OCI-M2 (cell line): ENCODE measurements around the gene DGCR2.
"Not testable (repeated sequence)": the region's sequence is repeated elsewhere in the genome, so short reads cannot be mapped to it uniquely, and the experiment has no call there.

Source experiments
- DNase-seq: peaks from one replicate; lab custom pipeline; 2025; ENCODE audit not compliant: unreplicated experiment; lab: John Stamatoyannopoulos, UW

Gene DGCR2

GRCh38 chr22:19084586-19084985 is 37.6 kb downstream of the DGCR2 start:
- not testable (repeated sequence) for DNase-seq

- DNase-seq: not testable (repeated sequence)
These were observed 38.1 kb downstream of the DGCR2 start for GRCh38 chr22:19084126-19084525.

DNA sequence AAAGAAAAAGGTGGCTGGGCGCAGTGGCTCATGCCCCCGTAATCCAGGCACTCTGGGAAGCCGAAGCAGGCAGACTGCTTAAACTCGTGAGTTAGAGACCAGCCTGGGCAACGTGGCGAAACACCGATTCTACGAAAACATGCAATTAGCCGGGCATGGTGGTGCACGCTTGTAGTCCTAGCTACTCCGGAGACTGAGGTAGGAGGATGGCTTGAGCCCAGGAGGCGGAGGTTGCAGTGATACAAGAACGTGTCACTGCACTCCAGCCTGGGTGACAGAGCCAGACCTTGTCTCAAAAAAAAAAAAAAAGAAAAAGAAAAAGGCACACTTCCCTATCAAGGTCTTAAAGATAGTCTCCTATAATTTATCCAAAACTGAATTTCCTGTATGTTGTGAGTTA is 39.4 kb downstream of the DGCR2 start:
- DNase-seq: no peak

GRCh38 chr22:19082101-19082500 is 40.1 kb downstream of the DGCR2 start:
- no peak for DNase-seq

DNA sequence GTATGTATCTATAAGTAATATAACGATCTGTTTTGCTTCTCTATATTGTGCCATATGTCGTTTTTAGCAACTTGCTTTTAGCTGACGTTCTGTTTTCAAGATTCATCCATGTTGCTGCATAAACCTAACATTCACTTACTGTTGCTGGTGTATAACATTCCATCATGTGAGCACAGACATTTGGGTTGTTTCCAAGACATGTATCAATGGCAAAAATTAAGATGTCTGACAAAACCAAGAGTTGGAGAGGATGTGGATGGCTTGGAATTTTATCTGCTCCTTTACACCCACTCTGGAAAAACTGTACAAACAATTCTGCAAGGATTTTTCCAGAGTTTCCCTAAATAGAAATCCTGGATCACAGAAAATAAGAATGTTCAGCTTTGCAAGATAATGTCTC is 40.9 kb downstream of the DGCR2 start:
- no peak for DNase-seq

- DNase-seq: no peak
These were observed 41.4 kb downstream of the DGCR2 start for GRCh38 chr22:19080853-19081252.

DNA sequence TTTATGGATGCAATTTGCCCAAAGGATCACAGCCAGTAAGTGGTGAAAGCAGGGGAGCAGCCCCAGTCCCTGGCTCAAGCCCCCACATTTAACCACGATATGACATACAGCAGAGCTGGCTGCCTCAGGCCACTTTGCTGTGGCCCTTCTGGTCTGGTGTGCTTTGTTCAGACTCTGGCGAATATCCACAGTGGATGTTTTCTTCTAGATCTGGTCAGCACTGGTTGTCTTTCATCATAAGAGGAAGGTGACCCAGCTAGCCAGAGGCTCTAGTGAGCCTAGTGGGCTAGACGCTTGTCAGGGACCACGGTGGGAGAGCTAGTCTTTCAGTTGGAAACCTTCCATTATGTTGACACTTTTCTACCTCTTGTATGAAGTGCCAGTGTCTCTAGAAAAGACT is 42.5 kb downstream of the DGCR2 start:
- DNase-seq: no peak

DNA sequence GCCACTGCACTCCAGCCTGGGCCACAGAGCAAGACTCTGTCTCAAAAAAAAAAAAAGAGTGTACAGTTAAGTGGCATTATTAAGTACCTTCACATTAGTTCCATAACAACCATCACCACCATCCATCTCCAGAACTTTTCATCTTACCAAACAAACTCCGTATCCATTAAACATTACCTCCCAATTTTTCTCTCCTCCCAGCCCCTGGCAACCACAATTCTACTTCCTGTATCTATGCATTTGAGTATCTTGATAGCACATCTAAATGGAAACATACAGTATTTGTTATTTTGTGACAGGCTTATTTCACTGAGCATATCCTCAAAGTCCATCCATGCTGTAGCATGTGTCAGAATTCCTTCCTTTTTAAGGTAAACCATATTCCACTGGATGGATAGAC is 46.8 kb downstream of the DGCR2 start:
- no peak for DNase-seq

- not testable (repeated sequence) for DNase-seq
These were observed 49.4 kb downstream of the DGCR2 start for GRCh38 chr22:19072853-19073252.

GRCh38 chr22:19070397-19071169 is 51.6 kb downstream of the DGCR2 start:
- no peak for DNase-seq

DNA sequence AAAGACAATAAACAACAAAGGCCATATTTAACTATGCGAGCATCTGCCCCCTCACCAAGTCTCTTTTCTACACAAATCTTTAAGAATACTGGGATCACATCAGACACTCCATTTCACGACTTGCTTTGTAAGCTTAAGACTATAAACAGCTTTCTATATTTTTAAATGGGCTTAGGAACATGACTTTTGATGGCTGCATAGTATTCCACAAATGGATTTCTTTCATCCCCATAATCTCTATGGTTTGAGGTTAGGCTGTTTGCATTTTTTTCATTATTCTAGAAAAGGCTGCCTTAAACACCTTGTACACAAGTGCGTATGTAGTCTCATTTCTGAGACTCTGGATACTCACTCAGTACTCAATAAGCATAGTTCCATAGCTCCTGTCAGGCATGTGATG is 52.8 kb downstream of the DGCR2 start:
- DNase-seq: no peak

DNA sequence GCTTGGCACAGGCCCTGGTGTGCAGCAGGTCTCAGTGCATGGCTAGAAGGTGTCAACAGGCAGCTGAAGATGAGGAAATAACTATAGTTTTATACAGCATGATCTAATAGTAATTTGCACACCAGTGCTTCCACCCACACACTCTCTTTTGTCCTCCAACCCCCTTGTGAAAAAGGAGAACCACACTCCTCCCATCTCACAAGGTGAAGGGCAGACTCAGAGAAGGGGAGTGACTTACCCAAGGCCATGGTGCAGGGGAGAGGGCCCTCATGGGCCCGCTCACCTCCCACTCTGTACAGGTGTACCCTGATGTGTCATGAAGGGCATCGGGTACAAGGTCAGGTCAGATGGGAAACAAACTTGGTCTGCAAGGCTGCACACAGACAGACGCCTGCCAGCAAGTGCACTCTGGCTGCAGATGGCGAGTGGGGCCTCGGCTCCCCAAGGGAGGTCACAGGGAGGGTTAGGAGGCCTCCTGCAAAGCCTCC is 53.4 kb downstream of the DGCR2 start:
- DNase-seq: no peak

DNA sequence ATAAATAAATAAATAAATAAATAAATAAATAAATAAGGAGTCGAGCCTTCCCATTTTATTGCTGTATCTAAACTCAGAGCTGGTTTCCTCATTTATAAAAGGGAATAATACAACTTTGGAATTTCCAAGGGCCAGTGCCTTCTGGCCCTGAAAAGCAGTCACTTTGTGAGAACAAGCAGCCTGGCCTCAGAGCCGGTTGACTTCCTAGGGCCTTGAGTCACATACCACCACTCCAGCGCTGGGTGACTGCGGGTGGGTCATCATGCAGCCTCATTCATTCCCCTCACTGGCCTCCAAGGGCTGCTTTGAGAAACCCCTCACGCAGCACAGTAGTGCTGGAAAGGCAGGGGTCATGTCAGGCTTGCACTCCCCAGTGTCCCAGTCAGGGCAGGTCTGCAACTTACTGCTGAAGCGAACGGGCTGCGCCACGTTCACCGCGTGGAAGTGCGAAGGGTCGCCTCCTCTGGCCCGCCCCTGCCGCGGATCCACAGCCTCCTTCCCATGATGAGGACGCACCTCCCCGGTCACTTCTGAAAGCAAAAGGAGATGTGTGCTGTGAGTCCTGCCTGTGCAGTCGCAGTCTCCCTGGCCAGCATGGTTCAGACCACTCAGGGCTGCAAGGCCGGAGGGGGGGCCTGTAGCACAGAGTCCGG is 54.4 kb downstream of the DGCR2 start:
- no peak for DNase-seq

DNA sequence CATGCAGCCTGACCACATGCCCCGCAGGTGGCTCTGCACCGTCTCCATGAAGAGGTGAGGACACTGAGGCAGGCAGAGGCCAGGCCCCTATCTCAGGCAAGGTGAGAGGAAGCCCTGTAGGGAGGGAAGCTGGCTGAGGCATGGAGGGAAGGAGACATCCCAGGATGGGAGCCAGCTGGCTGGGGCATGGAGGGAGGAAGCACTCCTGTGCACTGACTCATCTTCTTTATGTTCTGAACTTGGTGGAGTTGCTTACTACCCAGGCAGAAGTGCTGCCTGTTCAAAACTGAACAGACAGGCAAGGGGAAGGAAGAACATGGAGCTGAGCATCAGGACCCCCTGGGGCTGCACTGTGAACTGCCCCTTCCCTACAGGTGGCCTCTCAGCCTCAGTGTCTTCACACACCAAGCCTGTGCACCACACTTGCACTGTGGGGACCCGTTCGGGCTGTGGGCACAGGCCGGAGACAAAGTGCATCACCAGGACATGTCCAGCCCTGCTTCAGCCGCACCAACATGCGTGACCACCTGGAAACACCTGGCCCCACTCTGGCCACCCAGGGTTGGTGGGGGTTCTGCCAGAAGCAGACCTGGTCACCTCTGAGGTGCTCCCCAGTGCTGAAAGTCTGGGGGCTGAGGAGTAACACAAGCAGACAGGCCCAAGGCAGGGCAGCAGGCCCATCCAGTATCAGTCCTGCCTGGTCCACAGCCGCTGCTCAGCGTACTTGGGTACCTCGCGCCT is 55.5 kb downstream of the DGCR2 start:
- no peak for DNase-seq

DNA sequence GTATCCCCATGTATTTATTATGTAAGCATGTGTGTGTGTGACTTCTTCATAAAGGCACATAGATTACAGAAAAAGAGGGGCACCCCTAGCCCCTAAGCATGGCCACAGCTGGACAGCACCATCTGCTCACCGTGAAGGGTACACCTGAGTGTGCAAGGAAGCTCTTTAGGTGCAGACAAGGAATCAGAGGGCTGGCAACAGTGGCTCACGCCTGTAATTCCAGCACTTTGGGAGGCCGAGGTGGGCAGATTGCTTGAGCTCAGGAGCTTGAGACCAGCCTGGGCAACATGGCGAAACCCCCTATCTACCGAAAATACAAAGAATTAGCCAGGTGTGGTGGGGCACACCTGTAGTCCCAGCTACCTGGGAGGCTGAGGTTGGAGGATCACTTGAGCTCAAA is 56.3 kb downstream of the DGCR2 start:
- DNase-seq: no peak

DNA sequence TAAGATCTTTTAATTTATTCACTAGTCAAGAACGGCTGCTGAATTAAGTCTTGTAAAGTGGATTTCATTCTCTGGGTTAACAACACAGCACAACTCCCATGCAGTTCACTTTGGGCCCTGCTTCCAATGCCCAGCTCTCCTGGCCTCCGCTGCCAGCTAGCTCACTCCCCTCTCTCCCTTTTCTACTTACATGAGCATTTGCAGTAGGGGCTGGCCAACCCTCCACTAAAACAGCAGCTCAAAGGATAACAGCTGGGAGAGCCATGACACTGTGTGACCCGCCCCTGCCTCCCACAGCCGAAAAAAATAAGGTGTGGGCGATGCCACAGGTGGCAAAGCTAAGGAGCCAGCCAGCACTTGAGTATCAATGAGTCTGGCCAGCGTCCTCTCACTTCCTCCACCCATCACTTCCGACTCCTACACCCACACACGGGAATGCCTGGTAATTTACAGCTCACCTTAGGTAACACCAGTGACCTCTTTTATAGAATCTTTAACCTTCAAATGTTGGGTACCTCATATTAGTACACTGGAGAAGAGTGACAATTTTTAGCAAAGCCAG is 56.8 kb downstream of the DGCR2 start:
- DNase-seq: no peak

- DNase-seq: no peak
These were observed 57.7 kb downstream of the DGCR2 start for GRCh38 chr22:19064354-19065054.

GRCh38 chr22:19063581-19064353 is 58.4 kb downstream of the DGCR2 start:
- no peak for DNase-seq

DNA sequence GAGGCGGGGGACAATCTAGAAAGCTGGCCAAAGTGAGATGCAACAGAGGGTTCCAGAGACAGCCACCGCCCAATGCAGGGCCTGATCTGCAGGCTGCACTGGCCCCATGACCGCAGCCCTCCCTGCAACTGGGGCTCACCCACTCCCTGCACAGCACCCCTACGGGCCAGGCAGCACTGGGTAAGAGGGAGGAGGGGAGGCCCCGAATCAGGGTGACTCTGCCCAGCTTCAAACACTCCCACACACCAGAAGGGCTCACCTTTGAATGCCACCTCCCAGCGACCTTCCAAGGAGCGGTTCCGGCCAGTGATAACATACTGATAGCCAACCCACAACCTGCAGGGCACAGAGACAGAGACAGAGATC is 59.3 kb downstream of the DGCR2 start:
- no peak for DNase-seq
